ENCODE data around the gene PRLH.

The PRLH gene

DNA sequence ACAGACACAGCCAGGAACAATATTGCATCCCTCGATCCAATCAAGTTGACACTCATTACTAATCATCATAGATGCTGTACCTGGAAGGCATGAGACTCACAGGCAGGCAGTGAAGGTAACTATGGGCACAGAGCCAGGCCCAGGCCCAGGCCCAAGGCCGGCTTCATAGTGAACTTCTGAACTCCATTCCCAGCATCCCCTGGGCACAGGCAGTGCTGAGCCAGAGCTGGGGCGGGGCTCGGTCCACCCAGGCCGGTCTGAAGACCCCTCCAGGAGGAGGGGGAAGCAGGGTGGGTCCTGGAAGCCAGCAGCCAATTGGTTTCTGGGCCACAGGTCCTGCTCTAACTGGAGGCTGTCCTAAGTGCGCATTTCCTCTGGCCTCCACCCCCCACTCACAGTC lies 41.7 kb upstream of the PRLH start:
- TF ChIP-seq, protein P1, sequence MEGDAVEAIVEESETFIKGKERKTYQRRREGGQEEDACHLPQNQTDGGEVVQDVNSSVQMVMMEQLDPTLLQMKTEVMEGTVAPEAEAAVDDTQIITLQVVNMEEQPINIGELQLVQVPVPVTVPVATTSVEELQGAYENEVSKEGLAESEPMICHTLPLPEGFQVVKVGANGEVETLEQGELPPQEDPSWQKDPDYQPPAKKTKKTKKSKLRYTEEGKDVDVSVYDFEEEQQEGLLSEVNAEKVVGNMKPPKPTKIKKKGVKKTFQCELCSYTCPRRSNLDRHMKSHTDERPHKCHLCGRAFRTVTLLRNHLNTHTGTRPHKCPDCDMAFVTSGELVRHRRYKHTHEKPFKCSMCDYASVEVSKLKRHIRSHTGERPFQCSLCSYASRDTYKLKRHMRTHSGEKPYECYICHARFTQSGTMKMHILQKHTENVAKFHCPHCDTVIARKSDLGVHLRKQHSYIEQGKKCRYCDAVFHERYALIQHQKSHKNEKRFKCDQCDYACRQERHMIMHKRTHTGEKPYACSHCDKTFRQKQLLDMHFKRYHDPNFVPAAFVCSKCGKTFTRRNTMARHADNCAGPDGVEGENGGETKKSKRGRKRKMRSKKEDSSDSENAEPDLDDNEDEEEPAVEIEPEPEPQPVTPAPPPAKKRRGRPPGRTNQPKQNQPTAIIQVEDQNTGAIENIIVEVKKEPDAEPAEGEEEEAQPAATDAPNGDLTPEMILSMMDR (IDR thresholded peaks at IDR 0.05): no peak
- H3K4me3 Mint-ChIP-seq: no peak overlapping the region
- DNase-seq: no peak
- H3K27me3 Mint-ChIP-seq (ENCODE audit: low read depth, poor library complexity): peaks cover 3% of the 10 kb centered on the region
- no peaks in the 10 kb centered on the region for H3K9me3 Mint-ChIP-seq
- no peaks in the 10 kb centered on the region for H3K36me3 Mint-ChIP-seq (ENCODE audit: low read depth)
- no peak overlapping the region for H3K27ac Mint-ChIP-seq
- peaks cover 17% of the 10 kb centered on the region for H3K4me1 Mint-ChIP-seq

DNA sequence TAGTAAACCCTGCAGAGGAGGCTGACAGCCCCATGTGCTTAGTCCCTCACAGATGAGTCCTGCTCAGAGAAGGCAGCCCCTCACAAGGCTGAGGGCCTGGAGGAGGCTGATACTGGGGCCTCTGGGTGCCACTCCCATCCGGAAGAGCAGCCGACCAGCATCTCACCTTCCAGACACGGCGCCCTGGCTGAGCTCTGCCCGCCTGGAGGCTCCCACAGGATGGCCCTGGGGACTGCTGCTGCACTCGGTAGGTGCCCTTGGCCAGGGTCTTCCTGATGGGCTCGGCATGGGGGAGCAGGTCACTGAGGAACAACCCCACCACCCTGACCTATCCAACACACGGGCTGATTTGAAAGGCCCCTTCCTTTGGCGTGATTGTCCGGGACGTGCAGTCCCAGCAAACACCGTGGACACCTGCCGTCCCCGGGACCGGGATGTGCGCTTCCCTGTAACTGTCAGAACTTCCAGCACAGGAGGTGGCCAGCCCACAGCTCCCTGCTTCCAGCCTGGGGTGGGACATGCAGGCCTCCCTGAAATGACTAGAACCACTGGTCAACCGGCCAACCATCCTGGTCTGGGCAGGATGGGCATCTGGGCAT lies 40.7 kb upstream of the PRLH start:
- Mint-ChIP-seq H3K27ac (no peak overlapping the region), H3K9me3 (no peaks in the 10 kb centered on the region), H3K36me3 (ENCODE audit: low read depth) (no peaks in the 10 kb centered on the region), H3K4me3 (no peak overlapping the region), H3K4me1 (peaks cover 25% of the 10 kb centered on the region), H3K27me3 (ENCODE audit: low read depth, poor library complexity) (peaks cover 3% of the 10 kb centered on the region)
- DNase-seq: no peak
- TF ChIP-seq, protein P1 (IDR thresholded peaks at IDR 0.05): no peak

DNA sequence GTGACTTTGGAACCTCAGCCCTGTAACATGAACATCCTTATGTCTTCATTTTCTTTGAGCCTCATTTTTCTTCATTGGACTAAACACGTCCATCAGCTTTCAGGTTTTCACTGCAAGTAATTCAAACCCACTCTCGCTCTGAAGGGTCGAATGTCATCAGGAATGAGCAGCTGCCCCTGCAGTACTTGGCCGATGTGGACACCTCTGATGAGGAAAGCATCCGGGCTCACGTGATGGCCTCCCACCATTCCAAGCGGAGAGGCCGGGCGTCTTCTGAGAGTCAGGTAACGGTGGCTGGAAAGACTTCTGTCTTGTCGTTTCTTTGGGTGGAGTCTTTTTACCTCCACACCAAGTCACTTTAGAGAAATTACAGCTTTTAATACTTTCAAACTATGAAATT lies 39.1 kb upstream of the PRLH start:
- Mint-ChIP-seq H3K4me3 (no peak overlapping the region), H3K9me3 (no peaks in the 10 kb centered on the region), H3K4me1 (peaks cover 41% of the 10 kb centered on the region), H3K36me3 (ENCODE audit: low read depth) (no peaks in the 10 kb centered on the region), H3K27ac (no peak overlapping the region), H3K27me3 (ENCODE audit: low read depth, poor library complexity) (peaks cover 3% of the 10 kb centered on the region)
- DNase-seq: no peak
- TF ChIP-seq, protein P1 (IDR thresholded peaks at IDR 0.05): no peak

DNA sequence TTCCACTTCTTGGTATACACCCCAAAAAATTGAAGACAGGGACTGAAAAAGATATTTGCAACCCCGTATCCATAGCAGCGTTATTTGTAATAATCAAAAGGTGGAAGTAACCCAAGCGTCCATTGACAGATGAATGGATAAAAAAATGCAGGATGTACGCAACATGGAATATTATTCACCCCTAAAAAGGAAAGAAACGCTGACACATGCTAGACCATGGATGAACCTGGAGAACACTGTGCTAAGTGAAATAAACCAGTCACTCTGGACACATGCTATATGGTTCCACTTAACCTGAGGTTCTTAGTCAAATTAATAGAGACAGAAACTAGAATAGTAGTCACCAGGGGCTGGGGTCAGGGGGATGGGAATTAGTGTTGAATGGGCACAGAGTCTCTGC lies 38.6 kb upstream of the PRLH start:
- no peak overlapping the region for H3K4me3 Mint-ChIP-seq
- no peaks in the 10 kb centered on the region for H3K36me3 Mint-ChIP-seq (ENCODE audit: low read depth)
- H3K4me1 Mint-ChIP-seq: peaks cover 46% of the 10 kb centered on the region
- DNase-seq: no peak
- peaks cover 3% of the 10 kb centered on the region for H3K27me3 Mint-ChIP-seq (ENCODE audit: low read depth, poor library complexity)
- H3K27ac Mint-ChIP-seq: no peak overlapping the region
- TF ChIP-seq, protein P1 (IDR thresholded peaks at IDR 0.05): no peak
- no peaks in the 10 kb centered on the region for H3K9me3 Mint-ChIP-seq

DNA sequence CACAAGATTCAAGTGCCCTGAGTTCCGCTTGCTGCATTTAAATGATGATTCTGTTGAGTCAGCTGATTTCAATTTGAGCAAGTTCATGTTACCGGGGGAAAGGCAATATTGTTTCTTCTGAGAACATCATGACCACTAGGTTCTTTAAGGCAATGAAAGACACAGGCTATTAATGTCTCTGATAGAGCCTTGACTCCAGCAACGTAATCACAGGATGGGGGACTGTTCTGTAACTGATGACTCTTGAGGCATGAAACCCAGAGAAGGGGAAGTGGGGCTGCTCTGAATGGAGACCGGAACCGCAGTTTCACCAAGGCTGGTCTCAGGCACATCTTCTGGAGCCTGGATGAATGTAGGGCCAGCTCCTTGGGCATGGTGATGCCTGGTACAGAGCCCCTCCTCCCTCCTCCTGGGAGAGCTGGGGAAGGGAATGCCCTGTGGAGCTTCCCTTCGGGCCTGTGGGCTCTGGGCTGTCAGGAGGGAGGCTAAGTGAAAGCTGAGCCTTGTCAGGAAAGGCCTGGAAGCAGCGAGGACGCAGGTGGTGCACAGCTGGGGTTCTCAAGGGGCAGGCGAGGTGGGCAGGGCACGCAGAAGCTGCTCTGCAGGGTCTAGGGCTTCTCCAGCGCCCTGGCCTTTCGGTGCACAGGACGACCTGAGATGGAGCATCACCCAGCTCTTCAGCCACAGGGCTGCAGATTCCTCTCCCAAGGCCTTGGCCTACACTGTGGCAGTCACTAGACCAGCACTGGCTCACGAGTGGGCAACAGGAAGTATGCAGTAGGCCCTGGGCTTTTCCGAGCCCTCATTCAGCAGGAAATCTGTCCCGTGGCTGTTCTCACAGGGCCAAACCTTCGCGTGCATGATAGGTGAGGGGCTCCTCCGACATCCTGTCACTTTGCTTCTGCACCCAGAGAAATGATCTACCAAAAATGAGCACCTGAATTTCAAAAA lies 36.6 kb upstream of the PRLH start:
- Mint-ChIP-seq H3K4me3 (no peak overlapping the region), H3K27ac (no peak overlapping the region)
- TF ChIP-seq, protein P1 (IDR thresholded peaks at IDR 0.05): no peak

More for the DNA sequence above, 36.6 kb upstream of the PRLH start:
- DNase-seq: no peak
- peaks cover 8% of the 10 kb centered on the region for H3K27me3 Mint-ChIP-seq (ENCODE audit: low read depth, poor library complexity)
- peaks cover 56% of the 10 kb centered on the region for H3K4me1 Mint-ChIP-seq
- H3K36me3 Mint-ChIP-seq (ENCODE audit: low read depth): no peaks in the 10 kb centered on the region
- no peaks in the 10 kb centered on the region for H3K9me3 Mint-ChIP-seq

All from nephron progenitor cell (in vitro differentiated cells).